NCI-H748 (cell line): ENCODE results near the gene PLEKHM2.
A peak's percentile ranks its signal among the peaks of the same experiment; 100 is the strongest.

Experiments used
- DNase-seq: peaks from one replicate; lab custom pipeline; 2025; ENCODE audit not compliant: unreplicated experiment; lab: John Stamatoyannopoulos, UW

The PLEKHM2 gene

DNA sequence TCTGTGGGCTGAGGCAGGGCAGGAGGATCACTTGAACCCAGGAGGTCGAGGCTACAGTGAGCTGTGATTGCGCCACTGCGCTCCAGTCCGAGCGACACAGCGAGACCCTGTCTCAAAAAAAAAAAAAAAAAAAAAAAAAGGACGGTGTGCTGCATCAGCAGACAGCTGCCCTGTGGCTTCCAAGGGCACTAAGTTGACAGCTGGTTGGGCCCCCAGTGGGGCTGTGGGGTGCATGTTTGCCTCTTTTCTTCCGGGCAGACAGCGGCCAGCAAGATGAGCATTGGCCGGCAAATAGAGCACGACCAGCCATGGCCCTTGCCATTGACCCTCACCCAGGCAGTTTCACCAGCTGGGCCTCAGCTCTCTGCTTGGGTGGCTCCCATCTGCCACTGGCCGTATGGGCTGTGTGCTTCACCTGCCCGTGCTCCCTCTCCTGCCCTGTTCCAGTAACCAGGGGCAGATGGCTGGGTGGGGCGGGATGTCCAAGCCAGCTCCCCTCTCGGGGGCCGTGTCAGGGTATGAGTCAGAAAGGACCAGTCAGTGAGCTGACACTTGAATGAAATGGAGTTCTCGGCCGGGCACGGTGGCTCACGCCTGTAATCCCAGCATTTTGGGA, 39.6 kb downstream of the PLEKHM2 start:
- DNase-seq, result no peak

- DNase-seq, result no peak
These were observed 41.1 kb downstream of the PLEKHM2 start for GRCh38 chr1:15724949-15725880.

GRCh38 chr1:15726508-15726907, 42.4 kb downstream of the PLEKHM2 start:
- no peak for DNase-seq

DNA sequence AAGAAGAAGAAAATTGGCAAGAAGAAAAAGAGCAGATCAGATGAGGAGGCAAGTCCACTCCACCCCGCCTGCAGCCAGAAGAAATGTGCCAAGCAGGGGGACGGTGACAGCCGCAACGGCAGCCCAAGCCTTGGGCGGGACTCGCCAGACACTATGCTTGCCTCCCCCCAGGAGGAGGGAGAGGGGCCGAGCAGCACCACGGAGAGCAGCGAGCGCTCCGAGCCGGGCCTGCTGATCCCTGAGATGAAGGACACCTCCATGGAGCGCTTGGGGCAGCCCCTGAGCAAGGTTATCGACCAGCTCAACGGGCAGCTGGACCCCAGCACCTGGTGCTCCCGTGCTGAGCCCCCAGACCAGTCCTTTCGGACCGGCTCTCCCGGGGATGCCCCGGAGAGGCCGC, 42.9 kb downstream of the PLEKHM2 start:
- no peak for DNase-seq

DNA sequence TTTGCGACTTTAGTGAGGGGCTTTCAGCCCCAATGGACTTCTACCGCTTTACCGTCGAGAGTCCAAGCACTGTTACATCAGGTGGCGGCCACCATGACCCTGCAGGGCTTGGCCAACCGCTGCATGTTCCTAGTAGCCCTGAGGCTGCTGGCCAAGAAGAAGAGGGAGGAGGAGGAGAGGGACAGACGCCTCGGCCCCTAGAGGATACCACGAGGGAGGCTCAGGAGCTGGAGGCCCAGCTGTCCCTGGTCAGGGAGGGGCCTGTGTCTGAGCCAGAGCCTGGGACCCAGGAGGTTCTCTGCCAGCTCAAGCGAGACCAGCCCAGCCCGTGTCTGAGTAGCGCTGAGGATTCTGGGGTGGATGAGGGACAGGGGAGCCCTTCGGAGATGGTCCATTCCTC, 43.3 kb downstream of the PLEKHM2 start:
- DNase-seq, result no peak

DNA sequence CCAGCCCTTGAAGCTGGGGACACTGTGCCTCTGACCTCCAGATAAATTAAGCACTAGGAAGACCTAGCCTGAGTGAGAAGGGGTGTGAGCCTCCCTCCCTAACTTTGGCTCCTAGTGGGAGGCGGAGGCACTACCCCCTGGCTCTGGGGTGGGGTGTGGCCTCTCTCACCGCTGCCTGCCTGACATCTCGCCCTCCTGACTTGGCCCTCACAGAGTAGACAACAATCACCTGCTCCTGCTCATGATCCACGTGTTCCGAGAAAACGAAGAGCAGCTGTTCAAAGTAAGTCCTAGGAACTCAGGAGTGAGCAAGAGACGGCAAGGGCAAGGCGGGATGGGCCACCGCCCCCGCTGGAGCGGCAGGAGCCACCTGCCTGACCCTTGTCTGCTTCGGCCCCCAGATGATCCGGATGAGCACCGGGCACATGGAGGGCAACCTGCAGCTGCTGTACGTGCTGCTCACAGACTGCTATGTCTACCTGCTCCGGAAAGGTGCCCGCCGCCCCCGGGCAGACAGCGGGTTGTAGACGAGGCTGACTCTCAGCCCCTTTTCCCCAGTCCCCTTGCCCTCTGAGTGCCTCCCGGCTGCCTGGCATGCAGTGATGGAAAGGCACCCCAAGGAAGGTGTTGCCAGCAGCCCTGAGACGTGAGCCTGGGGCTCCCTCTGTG, 43.9 kb downstream of the PLEKHM2 start:
- DNase-seq, result no peak

DNA sequence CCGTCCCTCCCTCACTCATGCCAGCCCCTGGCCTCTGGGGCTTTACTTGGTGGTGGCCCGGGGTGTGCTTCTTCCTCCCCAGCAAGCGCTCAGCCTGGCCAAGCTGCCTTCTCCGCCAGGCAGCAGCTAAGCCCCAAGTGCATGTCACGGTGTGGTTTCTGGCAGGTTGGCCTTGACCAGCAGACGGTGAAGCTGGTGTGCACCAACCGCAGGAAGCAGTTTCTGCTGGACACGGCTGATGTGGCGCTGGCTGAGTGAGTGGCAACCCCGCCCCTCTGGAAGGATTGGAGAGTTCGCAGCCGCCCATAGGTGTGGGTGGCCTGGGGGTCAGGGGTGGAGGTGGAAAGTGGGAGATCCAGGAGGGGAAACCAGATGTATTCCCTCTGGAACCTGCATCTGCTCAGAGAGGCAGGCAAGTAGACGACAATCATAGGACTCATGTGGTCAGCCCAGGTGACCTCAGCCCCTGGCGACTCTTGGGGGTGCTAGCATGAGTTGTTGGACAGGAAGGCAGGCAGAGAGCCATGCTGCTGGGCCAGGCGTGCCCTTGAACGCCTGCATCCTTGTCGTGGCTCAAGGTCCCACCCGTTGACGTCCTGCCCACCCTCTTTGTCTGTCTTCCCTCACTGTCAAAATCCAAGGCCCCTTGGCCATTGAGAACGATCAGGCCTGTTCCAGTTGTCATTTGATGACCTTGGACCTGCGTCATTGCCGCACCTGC, 45.0 kb downstream of the PLEKHM2 start:
- no peak for DNase-seq

- DNase-seq, result no peak
These were observed 46.3 kb downstream of the PLEKHM2 start for GRCh38 chr1:15730423-15730822.

DNA sequence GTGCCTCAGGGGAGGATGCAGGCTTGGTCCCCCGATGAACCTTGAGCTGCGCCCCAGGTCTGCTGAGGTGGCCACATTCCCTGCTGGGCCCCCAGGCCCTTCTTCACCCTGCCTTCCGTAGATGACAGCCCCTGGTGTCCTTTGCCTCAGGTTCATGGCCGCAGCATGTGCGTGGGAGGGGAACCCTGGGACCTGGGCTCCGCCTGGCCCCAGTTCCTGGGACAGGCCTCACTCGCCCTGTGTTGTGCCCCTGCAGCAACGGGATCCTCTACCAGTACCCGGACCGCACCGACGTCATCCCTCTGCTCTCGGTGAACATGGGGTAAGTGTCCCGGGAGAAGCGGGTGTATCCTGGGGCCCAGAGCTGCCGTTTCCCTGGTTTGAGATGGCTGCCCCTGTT, 46.8 kb downstream of the PLEKHM2 start:
- no peak for DNase-seq

DNA sequence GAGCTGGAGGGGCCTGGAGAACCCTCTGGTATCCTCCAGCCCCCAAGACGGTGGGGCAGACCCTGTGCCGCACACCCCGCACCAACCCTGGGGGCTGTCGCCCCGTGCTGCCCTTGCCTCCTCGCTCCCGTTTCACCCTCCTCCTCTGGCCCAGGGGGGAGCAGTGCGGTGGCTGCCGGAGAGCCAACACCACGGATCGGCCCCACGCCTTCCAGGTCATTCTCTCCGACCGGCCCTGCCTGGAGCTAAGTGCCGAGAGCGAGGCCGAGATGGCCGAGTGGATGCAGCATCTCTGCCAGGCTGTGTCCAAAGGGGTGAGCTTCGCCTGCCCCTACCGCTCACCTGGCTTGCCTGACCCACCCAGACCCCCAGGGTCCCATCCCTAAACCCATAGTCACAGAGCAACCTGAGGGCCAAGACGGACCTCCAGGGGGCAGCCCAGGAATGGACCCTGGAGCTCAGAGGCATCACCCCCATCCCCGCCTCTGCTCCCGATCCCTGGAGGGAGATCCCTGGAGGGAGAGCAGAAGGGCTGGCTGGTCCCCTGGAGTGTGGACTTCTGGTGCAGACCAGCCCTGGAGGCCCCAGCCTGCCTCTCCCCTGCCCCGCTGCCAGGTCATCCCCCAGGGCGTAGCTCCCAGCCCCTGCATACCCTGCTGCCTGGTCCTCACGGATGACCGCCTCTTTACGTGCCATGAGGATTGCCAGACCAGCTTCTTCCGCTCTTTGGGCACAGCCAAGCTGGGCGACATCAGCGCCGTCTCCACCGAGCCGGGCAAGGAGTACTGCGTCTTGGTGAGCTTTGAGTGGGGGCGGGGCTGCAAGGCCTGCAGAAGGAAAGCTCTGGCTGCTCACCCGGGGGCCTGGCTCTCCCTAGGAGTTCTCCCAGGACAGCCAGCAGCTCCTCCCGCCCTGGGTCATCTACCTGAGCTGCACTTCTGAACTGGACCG, 47.9 kb downstream of the PLEKHM2 start:
- DNase-seq, result no peak

- DNase-seq, result no peak
These were observed 48.6 kb downstream of the PLEKHM2 start for GRCh38 chr1:15732686-15733081.

DNA sequence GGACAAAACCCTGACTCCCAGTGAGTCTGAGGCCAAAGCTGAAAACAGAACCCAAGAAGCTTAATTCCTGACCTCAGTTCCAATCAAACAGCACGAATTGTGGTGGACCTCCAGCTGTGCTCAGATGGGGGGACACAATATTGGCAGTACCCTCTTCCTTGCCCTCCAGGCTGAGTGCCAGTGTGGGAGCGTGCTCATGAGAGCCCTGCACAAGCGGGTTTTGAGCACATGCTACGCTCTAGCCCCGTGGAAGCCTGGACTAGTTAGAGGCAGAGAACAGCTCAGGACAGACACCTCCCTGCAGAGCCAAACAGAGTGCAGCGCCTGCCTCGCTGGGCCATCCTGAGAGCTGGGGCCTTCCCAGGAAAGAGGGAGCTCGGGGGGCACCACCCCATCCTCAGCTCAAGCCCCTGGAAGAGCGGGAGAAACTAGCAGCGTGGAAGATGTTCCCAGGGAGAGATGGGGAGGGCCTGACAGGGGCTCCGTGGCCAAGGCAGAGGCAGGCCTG, 49.2 kb downstream of the PLEKHM2 start:
- DNase-seq, result no peak

GRCh38 chr1:15733726-15734226, 49.7 kb downstream of the PLEKHM2 start:
- no peak for DNase-seq

DNA sequence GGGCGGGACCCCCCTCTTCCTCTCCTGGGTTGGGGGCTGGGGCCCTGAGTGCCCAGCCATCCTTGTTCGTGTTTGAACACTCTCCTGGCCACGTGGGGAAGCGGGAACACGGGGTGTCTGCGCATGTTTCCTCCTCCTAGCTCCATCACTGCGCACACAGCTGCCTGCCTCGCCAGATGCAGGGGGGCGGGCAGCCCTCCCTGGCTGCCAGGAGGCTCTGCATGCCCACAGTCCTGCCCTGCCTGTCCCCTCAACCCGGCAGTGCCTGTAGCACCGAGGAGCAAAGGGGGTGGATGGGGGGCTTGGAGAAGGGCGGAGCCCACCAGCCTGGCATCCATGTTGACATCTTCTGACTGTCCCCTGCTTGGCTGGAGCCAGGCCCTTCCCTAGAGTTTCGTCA, 50.2 kb downstream of the PLEKHM2 start:
- no peak for DNase-seq

GRCh38 chr1:15734901-15735300, 50.8 kb downstream of the PLEKHM2 start:
- DNase-seq, result no peak

- DNase-seq, result no peak
These were observed 51.4 kb downstream of the PLEKHM2 start for GRCh38 chr1:15735304-15736037.

GRCh38 chr1:15736038-15736891, 52.1 kb downstream of the PLEKHM2 start, which contains the start of gene SLC25A34:
SLC25A34 (plus strand) TSS chr1:15736258; CDS start chr1:15736486, 228 bp downstream.
- DNase-seq, result peak; percentile 58

- no peak for DNase-seq
These were observed 52.8 kb downstream of the PLEKHM2 start for GRCh38 chr1:15736892-15737261.
